DMS 273 treated with DMSO at 0.1 percent for 48 hours (cell line): Measurements from ENCODE around the gene PTPRM.
"Not testable (repeated sequence)": the region's sequence is repeated elsewhere in the genome, so short reads cannot be mapped to it uniquely, and the experiment has no call there.

Experiments
- DNase-seq: peaks from one replicate; lab custom pipeline; 2025; lab: John Stamatoyannopoulos, UW

Gene PTPRM

DNA sequence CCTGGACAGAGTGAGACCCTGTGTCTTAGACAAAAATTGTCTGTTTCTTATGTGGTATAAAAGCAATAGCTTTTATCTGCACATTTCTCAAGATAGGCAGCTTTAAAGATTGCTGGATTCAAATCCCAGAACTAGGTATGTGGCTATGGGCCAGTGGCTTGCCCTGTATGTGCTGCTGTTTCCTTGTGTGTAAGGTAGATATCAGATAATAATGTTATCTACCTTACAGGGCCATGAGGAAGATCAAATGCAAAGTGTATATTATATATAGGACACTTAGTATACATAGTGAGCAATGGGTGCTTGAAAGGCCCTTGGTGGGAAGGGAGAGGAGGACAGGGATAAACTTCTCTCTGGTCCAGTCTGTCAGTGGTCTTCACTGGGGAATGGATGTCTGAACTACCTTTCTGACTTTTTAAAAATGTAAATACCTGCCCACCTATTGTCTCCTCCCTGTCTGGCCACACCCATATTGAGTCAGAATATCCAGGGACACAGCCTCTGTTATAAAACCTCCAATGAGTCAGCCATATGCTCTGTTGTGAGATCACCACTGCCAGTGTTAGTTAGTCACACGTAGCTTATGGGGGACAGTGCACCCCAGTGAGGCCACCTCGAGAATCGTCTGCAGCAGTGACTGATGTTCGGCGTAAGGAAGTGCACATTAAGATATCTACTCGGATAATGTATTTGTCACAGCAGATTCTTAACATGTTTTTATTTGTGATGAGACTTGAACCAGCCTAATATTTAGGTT lies 383.4 kb downstream of the PTPRM start:
- no peak for DNase-seq

DNA sequence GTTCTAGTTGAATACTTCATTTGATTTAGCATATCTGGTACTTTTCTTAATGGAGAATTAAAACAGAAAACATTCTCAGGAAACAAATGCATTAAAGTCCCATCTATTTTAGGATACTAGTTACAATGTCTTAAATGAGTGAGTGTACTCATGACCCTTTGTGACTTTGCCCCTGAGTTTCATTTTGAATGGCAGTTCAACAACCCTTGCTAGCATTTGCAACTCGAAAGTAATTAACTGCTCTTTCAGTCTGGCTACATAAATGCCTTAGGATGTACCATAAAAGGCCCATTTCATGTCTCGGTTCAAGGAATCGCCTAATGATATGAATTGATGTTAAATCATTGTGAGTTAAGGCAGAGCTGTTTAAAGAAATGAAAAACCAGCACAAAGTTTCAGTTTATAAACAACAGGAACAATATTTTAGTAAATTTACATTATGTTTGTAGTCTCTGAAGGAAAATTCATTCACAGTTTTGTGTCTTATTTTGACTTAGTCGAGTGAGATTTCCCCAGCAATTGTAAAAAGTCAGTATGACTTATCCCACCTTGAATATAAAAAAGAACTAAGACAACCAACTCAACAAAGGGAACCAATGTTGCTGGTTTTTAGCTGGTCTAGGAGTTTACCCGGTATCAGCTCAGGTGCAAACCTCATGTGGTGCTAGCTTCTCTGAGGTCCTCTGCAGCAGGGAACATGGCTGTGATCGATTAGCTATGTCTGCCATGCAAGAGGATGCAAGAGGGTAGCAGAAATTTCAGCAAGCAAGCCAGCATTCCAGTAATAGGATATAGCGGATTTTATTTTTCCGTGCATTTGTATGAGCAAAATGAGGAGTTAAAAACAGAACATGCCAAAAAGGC lies 386.2 kb downstream of the PTPRM start:
- no peak for DNase-seq

DNA sequence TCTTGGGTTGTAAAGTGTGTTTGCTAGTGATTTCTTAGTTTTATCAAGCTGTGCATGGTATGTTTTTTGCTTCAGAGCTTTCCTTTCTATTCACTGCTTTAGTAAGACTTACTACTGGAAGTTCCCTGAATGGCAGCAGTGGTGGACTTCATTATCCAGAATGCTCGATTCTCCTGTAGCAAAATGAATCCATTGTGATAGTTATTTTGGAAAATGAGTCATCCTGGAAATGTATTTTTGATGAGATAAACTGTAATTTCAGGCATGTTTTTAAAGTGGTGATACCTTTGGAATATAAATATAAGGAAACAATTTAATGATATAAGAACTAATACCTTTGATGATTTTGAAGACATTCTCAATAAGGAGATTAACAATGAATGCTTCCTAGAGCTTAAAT lies 387.1 kb downstream of the PTPRM start:
- no peak for DNase-seq

DNA sequence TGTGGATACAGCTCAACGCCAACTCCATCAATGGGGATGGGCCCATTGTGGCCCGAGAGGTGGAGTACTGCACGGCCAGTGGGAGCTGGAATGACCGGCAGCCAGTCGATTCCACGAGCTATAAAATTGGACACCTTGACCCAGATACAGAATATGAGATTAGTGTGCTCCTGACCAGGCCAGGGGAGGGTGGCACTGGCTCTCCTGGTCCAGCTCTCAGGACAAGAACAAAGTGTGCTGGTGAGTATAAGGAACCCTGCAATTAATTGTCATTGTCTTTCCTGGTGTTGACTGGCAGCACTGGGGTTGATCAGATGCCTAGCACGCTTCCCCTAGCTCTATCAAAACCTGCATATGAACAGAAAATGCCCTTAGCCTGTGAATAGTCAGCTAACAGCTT lies 388.1 kb downstream of the PTPRM start:
- no peak for DNase-seq

DNA sequence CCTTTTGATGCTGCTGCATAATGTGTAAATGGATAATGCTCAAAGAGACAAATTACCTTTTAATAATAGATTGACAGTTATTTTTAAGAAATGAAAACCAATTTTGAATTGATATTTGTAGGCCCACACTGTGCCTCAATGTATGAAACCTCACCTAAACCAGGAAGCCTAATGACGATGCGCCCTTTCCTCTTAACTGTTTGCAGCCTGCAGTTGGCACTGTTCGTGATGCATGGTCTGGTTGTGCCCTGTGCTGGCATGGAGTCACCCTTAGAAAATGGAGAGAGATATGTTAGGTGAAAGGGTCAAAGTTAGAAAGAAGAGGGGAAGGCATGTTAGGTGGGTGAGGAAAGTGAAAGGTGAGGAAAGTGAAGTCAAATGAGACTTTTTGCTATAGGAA lies 390.2 kb downstream of the PTPRM start:
- no peak for DNase-seq

DNA sequence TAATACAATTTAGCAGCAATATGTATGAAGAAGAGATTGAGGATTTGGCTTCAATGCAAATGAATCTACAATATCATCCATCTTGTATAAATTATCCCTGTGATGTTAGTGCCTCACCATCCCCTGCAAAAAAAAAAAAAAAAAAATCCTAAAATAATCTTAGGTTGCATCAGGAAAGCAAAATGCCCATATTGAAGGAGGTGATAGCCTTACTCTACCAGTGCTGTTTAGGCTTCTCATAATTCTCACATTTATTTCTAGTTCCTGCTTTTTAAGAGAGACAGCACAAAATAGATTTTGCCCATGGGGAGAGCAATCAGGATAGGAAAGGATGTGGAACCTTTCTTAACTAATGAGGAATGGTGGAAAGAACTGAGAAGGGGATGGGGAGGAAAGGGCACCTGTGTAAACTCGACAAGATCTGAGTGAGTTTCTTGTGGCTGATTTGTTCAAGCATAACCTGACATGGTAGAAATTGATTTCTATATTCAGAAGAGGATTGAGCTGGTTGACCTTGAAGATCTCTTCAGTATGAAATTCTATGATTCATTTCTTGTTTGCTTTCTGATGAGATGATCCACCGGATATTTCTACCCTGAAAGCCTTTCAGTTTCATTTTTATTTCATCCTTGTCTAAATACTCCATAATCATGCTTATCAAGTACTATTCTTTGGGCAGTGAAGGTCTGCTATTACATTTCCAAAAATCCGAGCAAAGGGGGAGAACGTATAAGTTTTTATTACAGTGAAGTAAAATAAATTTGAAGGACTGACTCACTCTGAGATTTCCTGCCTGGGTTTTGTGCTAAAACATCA lies 391.2 kb downstream of the PTPRM start:
- no peak for DNase-seq

DNA sequence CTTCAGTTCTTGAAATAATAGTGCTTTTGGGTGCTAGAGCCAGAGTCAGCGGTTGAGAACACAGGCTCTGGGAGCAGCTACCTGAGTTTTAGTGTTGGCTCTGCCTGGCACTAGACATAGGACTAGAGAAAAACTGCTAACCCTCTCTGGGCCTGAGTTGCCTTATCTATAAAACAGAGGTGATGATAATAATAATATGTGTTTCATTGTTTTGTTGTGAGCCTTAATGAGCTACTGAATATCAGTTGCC lies 391.7 kb downstream of the PTPRM start:
- DNase-seq: no peak

DNA sequence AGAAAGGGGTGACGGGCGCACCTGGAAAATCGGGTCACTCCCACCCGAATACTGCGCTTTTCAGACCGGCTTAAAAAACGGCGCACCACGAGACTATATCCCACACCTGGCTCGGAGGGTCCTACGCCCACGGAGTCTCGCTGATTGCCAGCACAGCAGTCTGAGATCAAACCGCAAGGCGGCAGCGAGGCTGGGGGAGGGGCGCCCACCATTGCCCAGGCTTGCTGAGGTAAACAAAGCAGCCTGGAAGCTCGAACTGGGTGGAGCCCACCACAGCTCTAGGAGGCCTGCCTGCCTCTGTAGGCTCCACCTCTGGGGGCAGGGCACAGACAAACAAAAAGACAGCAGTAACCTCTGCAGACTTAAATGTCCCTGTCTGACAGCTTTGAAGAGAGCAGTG lies 399.6 kb downstream of the PTPRM start:
- DNase-seq: not testable (repeated sequence)

DNA sequence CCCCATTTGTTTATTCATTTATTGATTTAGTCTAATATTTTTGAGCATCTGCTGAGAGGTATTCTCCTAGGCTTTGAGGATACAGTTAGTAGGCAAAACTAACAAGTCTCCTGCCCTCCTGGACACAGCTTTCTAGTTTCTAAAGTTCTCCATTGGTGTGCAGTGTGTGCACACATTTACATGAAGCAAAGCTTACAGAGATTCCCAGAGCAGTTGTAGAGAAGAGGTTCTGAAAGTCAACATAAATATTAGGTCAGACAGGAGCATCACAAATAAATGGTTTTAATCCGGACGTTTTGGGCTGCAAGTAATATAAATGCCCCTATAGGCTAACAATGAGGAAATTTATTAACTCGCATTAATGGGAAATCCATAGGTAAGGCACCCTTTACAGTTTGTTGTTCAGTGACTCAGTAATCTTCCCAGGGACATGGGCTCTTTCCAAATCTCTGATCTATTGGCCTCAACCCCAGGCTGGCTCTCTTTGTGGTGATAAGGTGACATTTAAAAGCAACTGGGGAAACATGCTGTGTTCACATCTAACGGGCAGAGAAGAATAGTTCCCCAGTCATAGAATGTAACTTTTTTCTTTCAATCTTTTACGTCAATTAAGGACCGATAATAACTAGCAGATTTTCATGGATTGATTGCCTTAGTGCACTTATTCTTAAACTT lies 407.2 kb downstream of the PTPRM start:
- no peak for DNase-seq

DNA sequence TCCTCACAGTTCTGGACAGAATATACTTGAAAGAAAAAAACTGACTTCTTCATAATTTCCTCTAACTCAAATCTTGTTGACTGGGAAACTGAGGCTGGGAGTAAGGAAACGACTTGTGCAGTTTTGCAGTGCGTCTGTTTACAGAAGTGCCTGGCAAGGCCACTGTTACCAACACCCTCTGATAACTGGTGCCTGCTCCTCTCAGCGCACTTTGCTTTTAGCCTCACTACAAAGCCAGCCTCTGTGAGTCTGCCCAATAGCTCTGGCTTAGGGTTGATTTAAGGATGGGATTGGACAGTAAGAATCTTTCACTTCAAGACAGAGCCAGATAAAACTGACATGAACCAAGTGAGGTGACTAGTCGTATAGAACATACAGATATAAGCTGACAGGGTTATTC lies 410.8 kb downstream of the PTPRM start:
- no peak for DNase-seq

DNA sequence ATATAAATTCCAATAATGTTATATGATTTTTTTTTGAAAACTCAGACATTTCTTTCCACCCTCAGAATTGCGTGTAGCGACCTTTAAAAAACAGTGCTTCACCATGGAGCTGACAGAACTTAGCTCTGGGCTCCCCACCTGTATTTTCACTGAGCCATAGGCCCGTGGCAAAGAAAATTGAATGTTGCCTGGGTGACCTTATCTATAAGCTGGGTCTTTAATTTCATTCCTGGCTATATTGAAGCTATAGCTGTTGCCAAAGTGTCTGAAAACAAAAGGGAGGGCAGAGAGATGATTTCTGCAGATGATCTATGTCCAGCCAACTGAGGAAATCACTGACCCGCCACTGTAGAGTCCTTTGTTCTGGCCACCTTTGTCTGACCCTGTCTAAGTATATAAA lies 411.7 kb downstream of the PTPRM start:
- no peak for DNase-seq

DNA sequence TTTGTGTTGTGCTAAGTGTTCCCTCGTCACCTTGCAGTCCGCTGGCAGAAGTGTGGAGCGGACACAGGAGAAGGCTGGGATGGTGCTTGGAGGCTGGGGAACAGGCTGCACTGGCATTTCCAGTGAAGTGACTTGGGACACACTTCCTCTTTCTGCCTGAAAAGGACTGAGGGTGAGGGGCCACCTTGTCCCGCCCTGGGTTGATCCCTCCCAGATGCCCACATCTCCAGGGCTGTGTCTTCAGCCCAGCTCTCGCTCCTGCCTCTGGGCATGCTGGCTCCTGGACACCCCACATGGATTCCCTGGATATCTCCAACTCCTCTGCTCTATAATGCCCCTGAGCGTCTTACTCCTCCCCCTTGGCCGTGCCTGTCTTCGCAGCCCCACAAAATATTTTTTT lies 412.6 kb downstream of the PTPRM start:
- no peak for DNase-seq

DNA sequence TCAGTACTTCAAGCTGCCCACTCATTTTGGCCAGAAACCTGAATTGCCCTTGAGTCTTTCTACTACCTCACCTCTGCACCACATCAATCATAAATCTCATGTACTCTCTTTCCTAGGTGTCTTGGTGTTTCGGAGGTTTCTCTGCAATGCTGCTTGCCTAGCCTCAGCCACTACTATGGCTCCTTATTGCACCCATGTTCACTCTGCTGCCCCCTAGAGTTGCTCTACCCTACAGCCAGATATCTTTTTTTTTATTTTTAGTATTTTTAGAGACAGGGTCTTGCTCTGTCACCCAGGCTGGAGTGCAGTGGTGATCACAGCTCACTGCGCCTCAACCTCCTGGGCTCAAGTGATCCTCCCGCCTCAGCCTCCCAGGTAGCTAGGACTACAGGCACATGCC lies 413.0 kb downstream of the PTPRM start:
- no peak for DNase-seq

DNA sequence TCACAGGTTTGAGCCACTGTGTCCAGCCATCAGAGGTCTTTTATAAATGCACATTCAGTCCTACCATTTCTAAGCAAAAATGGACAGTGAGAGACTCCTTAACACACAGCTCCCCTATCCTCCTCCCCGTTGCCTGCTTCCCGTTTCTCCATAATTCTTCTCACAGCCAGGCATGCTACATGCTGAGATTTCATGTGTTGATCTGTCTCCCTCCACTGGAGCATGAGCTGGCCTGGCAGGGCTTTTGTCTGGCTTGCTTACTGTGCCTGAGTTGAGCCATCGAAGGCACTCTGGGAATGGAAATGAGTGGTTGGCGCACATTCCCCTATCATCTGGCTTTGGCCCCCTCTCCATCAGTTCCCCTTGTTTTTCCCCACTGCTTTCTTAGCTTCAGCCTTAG lies 413.5 kb downstream of the PTPRM start:
- DNase-seq: no peak

DNA sequence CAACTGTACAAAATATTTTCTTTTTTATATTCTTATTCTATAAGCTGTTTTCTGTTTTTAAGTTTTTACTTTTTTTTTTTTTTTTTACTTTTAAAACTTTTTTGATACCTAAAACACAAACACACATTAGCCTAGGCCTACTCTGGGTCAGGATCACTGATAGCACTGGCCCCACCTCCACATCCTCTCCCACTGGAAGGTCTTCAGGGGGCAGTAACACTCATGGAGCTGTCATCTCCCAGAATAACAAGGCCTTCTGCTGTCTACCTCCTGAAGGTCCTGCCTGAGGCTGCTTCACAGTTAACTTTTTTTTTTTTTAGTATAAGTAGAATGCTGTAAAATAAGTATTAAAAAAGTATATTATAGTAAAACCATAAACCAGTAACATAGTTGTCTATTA lies 415.1 kb downstream of the PTPRM start:
- no peak for DNase-seq

DNA sequence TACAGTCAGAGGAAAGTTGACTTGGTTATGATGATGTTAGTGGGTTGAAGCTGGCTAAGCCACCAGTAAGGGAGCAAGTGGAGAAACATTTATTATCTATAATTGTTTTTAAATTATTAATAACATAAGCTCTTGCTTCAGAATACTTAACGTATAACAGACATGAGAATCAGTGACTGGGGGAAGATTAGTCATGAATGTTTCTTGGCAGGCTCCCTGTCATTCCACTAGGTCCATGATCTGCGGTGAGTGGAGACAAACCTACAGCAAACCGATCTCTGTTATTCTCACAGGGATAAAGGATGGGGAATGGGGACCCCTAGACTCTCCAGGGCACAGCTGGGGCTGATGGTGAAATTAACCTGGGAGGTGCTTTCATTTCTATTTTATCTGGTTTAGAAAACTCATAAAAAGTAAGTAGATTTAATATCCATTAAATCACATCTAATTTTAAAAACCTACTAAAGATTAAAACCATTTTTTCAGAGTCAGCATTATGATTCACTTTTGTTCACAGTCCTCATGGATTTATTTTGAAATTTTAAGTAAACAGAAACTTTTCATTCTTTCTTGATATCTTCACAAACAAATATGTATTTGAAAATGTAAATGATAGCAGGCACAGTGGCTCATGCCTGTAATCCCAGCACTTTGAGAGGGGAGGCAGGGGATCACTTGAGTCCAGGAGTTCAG lies 420.3 kb downstream of the PTPRM start:
- DNase-seq: no peak

DNA sequence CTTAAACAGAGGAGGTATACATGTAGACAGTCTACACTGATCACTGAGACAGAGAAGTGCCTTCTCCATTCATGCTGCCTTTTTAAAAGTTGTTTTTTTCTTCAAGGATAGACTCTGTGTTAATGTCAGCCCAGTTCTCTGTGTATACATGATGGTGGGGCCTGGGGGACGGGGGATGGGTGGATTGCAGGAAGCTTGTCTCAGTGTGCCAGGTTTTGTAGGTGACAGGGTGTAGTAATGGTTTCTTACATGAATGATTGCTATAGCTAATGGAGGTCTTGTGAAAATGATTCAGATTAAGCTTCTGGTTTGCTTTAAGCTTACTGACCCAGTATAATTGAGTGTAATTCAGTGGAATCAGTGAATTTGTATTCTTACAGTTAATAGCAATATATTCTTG lies 423.6 kb downstream of the PTPRM start:
- no peak for DNase-seq

DNA sequence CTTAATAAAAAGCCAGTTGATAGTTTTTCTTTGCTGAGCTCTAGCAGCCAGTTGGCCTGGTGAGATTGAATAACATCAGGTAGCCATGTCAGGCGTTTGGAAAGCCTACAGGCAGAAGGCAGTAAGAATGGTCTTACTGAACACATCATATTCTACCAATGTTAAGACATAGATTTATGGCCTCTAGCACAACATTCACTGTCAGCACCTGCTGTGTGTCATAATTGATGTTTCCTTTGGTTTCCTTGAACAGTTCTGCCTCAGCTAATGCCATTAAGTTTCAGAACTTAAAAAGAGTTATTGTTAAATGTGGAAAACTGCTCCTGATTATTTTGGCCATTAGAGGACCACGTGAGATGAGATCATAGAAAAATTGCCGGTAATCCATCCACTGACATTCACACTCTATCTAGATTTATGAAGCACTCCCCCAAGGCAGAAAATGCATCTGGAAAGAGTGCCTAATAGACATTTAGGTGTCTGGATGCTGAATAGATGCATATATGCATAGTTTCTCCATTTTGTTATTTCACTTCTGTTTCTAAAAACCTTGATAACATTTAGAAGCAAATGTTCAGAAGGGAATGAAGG lies 434.7 kb downstream of the PTPRM start:
- no peak for DNase-seq

DNA sequence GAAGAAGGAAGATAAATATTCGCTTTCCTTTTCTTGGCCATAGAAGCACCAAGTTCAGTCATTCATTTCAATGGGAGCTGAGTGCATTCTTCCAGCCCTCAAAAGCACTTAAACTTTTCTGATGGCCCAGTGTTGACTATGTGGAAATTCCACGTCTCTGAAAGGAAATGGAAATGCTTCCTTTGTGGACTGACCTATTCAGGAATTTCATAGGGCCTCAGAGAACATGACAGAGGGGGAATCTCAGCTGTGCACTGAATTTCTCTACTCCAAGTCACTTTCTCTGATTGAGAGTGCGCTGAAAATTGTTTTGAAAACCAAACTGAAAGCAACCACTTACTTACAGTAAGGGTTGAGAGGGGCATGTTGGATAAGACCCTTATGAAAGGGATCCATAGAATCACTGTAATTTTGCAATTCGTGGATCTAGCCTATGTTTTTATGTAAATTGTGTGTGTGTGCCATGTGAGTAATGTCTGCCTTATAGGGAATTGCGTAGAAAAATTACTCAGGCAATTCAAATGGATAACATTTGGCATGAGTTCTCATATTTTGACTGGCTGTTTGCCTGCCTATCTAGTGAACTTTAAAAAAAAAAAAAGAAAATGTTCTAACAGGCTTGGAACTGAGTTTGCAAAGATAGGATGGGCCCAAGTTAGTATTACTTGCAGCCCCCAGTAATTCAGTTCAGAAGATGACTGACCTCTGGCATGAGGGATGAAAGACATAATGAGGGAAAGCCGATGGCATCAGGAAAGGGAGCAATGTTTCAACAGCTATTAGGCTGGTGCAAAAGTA lies 437.0 kb downstream of the PTPRM start:
- no peak for DNase-seq

DNA sequence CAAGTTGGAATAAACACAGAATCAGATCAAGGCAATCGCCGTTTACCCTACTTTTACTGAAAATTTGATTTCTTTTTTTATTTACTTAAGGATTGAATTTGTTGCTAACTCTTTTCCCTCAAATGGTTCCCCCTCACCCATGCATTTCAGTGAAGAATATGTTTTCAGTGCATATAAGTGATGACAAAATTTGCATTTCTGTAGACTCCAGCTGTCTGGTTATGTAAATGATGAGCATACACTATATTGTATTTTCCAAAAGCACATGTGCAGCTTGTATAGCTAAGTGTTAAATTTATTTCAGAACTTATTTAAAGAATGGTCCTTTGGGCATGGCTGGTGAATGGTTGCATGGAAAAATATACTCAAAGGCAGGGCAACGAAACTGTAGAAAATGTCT lies 437.7 kb downstream of the PTPRM start:
- no peak for DNase-seq
